ENCODE measurements around the gene UBA5.

UBA5 gene

GRCh38 chr3:132622761-132623160, 37.4 kb upstream of the UBA5 start:
- ATAC-seq (ENCODE audit: low read depth) = no peak

GRCh38 chr3:132623646-132624045, 36.5 kb upstream of the UBA5 start:
- Histone ChIP-seq H3K9me3 (ENCODE audit: severe bottlenecking) (no peaks in the 10 kb centered on the region), H3K4me3 (ENCODE audit: severe bottlenecking) (no peak overlapping the region), H3K27me3 (ENCODE audit: insufficient read depth, poor library complexity, severe bottlenecking) (no peaks in the 10 kb centered on the region), H3K36me3 (ENCODE audit: low read depth) (peaks cover 61% of the 10 kb centered on the region), H3K27ac (ENCODE audit: poor library complexity, severe bottlenecking) (no peak overlapping the region), H3K4me1 (ENCODE audit: insufficient read depth, poor library complexity, severe bottlenecking) (peaks cover 9% of the 10 kb centered on the region)
- DNase-seq (ENCODE audit: low spot score) (no peak), ATAC-seq (ENCODE audit: low read depth) (peak; percentile 27; the same call in 1 of the 3 replicates)
- no peak for TF ChIP-seq CTCF (IDR thresholded peaks at IDR 0.05; ENCODE audit: poor library complexity, severe bottlenecking)

More at GRCh38 chr3:132622761-132623160, 37.4 kb upstream of the UBA5 start:
- H3K36me3 ChIP-seq (ENCODE audit: low read depth) = peaks cover 61% of the 10 kb centered on the region
- H3K9me3 ChIP-seq (ENCODE audit: severe bottlenecking) = no peaks in the 10 kb centered on the region
- H3K4me1 ChIP-seq (ENCODE audit: insufficient read depth, poor library complexity, severe bottlenecking) = peaks cover 9% of the 10 kb centered on the region
- H3K27me3 ChIP-seq (ENCODE audit: insufficient read depth, poor library complexity, severe bottlenecking) = no peaks in the 10 kb centered on the region
- no peak for DNase-seq (ENCODE audit: low spot score)
- H3K4me3 ChIP-seq (ENCODE audit: severe bottlenecking) = no peak overlapping the region
- H3K27ac ChIP-seq (ENCODE audit: poor library complexity, severe bottlenecking) = no peak overlapping the region
- TF ChIP-seq CTCF (IDR thresholded peaks at IDR 0.05; ENCODE audit: poor library complexity, severe bottlenecking) = no peak

- ATAC-seq (ENCODE audit: low read depth) (no peak), DNase-seq (ENCODE audit: low spot score) (no peak)
- peaks cover 56% of the 10 kb centered on the region for H3K36me3 ChIP-seq (ENCODE audit: low read depth)
- no peak overlapping the region for H3K27ac ChIP-seq (ENCODE audit: poor library complexity, severe bottlenecking)
- TF ChIP-seq CTCF (IDR thresholded peaks at IDR 0.05; ENCODE audit: poor library complexity, severe bottlenecking) = no peak
- H3K9me3 ChIP-seq (ENCODE audit: severe bottlenecking) = no peaks in the 10 kb centered on the region
- H3K27me3 ChIP-seq (ENCODE audit: insufficient read depth, poor library complexity, severe bottlenecking) = no peaks in the 10 kb centered on the region
- peaks cover 13% of the 10 kb centered on the region for H3K4me1 ChIP-seq (ENCODE audit: insufficient read depth, poor library complexity, severe bottlenecking)
- H3K4me3 ChIP-seq (ENCODE audit: severe bottlenecking) = no peak overlapping the region
Measured at GRCh38 chr3:132624790-132625189, 35.3 kb upstream of the UBA5 start.

- DNase-seq (ENCODE audit: low spot score) = no peak
- Histone ChIP-seq H3K27me3 (ENCODE audit: insufficient read depth, poor library complexity, severe bottlenecking) (no peaks in the 10 kb centered on the region), H3K4me3 (ENCODE audit: severe bottlenecking) (no peak overlapping the region), H3K9me3 (ENCODE audit: severe bottlenecking) (no peaks in the 10 kb centered on the region), H3K4me1 (ENCODE audit: insufficient read depth, poor library complexity, severe bottlenecking) (peaks cover 21% of the 10 kb centered on the region), H3K27ac (ENCODE audit: poor library complexity, severe bottlenecking) (no peak overlapping the region), H3K36me3 (ENCODE audit: low read depth) (peaks cover 61% of the 10 kb centered on the region)
- ATAC-seq (ENCODE audit: low read depth) = no peak
- TF ChIP-seq CTCF (IDR thresholded peaks at IDR 0.05; ENCODE audit: poor library complexity, severe bottlenecking) = no peak
Measured at GRCh38 chr3:132625613-132626012, 34.5 kb upstream of the UBA5 start.

GRCh38 chr3:132626955-132627354, 33.2 kb upstream of the UBA5 start:
- no peak for TF ChIP-seq CTCF (IDR thresholded peaks at IDR 0.05; ENCODE audit: poor library complexity, severe bottlenecking)
- peaks cover 65% of the 10 kb centered on the region for H3K36me3 ChIP-seq (ENCODE audit: low read depth)
- peaks cover 21% of the 10 kb centered on the region for H3K4me1 ChIP-seq (ENCODE audit: insufficient read depth, poor library complexity, severe bottlenecking)
- H3K27me3 ChIP-seq (ENCODE audit: insufficient read depth, poor library complexity, severe bottlenecking) = no peaks in the 10 kb centered on the region
- H3K4me3 ChIP-seq (ENCODE audit: severe bottlenecking) = no peak overlapping the region
- peak overlapping the region; percentile 26 for H3K27ac ChIP-seq (ENCODE audit: poor library complexity, severe bottlenecking)
- ATAC-seq (ENCODE audit: low read depth) = peak; percentile 70
- no peaks in the 10 kb centered on the region for H3K9me3 ChIP-seq (ENCODE audit: severe bottlenecking)
- DNase-seq (ENCODE audit: low spot score) = peak; percentile 69

Data from RWPE2 (cell line).